Activated CD8-positive, alpha-beta memory T cell treated with anti-CD3 and anti-CD28 coated beads, Interleukin-2, amount 50 U/mL, for 4 hours (primary cell): ENCODE measurements around the gene NFIB.

Source experiments
- DNase-seq: peaks from one replicate; pipeline ENCODE4 v3.0.0-alpha.2; 2020

The NFIB gene

DNA sequence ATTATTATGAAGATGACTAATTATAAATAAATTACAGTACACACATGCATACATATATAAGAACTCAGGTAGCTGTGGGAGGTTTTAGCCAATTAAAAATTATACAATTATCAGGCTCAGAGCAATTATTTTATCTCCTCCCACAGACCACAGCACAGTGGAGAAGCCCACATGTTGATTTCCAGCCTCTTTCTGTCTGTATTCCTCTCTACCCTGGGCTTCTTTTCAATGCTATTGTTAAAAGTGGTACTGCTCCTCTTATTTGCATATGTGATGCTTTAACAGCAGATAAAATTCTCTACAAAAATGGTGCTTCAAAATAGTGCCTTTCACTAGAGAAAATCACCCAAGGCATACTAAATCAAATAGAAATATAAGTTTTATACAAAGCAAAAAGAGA, 218.7 kb downstream of the NFIB start:
- DNase-seq: no peak

DNA sequence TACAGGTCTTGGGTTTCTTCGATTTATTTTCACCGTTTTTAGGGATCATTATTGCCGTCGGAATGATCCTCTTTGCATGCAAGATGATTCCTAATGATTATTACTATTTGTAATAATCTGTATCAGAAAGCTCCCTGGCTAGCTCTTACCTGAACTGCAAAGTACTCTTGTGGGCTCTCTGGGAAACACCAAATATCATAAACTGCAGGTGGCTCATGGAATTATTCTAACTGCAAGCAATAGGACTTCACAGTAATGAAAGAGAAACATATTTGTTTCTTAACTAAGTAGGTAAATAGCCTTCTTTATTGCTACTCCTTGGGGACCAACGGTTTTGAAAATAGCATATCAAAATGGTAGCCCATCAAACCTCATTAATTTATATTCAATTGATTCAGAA, 219.4 kb downstream of the NFIB start:
- DNase-seq: no peak

DNA sequence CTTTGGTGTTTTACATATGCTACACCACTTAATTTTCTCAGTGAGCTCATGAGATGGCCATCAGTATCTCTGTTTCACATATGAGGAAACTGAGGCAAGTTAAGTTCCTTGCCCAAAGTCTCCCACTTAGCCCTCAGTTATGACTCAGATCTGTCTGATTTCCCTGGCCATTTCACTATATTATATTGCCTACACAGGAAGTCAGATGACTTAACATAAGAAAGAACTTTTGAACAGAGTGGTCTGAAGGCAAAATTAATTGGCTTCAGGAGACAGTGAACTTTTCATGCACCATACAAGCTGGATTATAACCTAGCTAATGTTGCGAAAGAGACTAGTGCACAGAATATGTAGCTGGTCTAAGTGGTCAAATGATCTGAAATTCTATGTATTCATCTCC, 221.6 kb downstream of the NFIB start:
- DNase-seq: no peak

DNA sequence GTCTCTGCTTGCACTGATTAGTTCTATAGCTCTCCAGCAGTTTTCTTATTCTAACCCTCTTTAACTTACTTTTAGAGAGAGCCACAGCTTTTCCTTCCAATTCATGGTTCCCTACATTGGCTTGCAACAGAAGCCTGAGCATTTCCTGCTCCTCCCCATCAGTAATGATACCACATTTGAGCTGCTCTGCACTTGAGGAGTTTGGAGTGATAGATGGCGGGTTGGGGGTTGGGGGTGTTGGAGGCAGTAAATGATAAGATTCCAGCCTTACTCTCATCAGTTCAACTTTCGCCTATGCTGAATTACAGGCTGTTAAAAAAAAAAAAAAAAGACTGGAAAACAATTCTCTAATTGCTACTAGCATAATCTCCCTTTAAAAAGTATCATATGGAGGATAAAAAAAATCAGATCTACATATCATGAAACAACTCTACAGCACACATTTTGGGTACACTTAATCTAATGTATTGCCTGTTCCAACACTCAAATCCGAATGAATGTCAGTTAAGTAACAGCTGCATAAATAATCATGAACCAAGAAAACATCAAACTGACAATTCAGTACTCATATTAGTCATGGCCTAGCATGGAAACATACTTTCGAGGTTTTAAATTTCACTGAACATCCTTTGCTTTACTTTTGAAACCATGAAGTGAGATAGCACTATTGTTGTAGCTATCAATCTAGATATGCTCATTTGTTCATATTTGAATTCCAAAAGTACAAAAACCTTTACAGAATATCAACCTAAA, 224.7 kb downstream of the NFIB start:
- no peak for DNase-seq

DNA sequence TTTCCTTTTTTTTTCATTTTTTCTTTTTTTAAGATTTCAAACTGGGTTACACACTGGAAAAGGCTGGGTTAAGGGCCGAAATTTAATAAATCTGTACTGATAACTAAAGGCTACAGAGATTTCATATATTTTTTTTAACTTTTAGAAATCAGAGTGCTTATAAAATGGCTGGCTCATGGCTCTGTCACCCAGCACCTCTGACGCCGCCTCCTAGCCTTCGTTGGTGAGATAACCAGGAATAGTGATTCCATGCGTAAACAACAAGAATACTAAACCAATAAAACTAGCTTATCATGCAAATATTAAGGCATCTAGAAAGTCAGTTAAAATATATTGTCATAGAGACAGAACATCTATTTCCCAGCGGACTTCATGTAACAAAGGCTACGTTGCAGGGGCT, 226.4 kb downstream of the NFIB start:
- DNase-seq: no peak

DNA sequence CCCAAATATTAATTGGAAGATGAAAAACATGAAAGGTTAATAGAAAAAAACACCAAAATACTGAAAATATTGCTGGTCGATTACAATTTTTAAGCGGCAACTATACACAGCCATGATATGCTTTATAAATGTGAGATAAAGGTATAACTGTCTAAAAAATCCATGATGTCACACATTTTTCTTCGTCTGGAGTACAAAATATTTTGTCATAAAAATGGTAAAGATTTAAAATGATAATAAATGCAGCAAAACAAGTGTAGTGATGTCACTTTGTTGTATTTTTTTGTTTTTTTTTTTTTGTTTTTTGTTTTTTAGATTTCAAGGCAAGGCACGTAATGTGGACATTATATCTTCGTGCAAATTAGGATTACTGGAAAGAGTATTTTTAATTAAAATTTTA, 227.4 kb downstream of the NFIB start:
- no peak for DNase-seq

DNA sequence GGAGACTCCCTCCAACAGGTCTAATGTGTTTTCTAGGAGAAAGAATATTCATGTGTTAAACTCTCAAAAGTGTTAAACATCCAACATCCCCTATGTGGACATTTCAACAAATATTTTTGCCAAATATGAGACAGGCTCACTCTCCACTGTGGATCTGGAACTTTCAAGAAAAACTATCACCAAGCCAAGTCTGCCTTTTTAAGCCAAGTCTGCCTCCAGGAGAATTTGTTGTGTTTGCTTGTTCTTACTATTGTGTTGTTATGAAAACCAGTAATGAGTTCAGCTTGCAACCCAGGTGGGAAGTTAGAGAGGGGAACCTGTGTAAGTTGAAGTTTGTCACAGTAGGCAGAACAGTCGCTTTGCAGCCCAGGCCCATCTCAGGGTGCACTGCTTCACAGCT, 228.1 kb downstream of the NFIB start:
- DNase-seq: no peak

DNA sequence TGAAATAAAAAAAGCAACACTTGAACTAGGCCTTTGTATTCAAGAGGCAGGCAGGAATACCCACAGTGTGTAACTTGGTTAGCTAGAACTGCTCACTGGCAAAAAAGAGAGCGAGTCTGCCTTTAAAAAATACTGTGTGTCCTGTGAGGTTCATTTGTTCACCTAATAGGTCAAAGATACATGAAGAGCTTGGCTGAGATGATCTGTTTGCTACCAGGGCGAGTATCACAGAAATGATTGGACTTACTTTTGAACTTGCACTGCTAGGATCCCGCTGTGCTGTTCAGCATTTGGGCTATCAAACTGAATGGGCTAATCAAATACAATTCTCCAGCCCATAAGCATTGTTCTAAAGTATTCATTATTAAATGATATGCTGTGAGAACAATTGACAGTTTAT, 229.1 kb downstream of the NFIB start:
- no peak for DNase-seq

DNA sequence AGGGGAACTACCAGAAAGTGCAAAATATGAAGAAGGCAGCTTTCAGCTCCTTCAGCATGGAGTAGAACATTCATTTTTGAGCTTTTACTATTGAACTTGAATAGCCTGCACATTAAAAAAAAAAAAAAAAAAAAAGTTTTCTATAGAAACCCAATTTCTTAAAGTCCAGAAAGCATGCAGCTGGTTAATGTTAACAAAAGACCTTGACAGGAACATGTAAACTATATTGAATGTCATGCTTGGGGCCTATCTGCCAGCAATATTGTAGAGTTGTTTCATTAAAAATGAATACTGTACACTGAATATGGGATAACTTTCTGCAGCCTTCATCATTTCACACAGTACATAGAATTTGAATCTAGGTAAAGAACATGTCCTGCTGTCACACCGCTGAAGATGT, 230.6 kb downstream of the NFIB start:
- DNase-seq: no peak

DNA sequence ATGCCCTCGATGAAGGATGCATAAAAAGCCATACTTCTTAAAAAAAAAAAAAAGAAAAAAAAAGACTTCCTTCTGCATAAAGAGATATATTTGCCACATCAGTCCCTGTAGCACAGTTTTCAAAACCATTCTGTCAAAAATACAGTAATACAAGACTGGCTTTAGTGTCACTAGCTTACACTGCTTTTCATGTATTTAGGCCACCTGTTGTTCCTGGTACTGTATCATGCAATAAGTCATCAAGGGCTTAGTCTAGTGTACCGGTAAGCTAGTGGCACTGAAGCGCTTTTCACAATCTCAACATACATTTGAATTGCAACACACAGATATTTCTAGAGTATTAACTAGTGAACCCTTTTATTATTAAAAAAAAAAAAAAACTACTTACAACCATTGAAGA, 231.2 kb downstream of the NFIB start:
- DNase-seq: no peak

DNA sequence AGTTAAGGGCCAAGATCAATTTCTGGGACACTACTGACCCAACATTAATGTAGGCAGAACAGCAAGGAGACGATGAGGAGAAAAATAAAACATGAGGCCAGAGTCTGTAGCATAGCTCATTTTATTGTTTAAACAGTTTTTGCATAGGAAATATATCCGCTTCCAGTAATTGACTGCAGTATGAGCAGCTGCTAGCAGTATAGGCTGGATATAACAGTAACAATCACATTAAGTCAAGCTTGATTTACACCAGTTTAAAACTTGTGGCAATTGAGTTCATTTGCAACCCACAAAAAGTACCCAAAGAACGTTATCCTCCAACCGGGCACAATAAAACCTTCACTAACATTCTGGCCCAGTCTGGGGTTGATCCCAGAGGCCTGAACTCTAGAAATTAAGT, 232.2 kb downstream of the NFIB start:
- DNase-seq: no peak

DNA sequence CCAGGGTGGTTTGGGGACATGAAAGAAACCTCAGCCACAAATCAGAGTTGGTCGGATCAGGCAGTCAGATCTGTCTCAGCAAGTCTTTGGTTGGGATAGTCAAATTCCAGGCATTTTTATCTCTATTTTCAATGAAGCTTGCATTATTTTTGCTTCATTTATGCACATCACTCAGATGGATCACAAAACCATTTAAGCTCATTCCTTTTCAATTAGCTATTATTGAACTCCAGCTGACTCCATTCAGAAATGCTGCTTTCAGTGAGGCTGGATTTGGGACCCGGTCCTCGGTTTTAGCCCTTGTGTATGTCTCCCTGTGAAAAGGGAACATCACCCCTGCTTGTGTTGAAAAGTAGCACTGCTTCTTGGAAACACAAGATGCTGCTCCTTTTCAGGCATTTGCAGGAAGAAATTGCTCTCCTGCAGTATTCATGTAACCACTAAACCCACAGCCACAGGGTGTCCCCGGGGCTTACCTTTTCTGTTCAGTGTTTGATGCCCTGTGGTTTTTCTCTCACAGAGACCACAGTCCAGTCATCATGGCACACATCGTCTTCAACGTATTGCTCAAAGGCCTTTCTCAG, 232.9 kb downstream of the NFIB start:
- no peak for DNase-seq

DNA sequence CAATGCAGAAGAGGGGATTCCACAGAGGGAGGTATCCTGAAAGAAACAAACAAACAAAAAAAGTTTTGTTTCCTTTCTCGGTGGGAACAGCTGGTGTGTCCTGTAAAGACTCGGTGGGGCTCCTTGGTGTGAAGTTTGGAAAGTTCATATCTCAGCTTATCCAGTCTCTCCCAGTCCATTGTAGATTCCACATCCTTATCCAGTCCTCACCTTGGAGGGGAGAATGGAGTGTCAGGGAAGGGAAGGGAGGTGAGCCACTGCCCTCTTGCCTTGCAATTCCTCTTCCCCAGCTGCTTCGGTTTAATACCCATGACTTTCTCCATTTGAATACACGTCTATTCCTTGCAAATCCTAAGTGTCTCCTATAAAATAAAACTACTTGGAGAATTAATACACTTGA, 234.5 kb downstream of the NFIB start:
- DNase-seq: no peak

DNA sequence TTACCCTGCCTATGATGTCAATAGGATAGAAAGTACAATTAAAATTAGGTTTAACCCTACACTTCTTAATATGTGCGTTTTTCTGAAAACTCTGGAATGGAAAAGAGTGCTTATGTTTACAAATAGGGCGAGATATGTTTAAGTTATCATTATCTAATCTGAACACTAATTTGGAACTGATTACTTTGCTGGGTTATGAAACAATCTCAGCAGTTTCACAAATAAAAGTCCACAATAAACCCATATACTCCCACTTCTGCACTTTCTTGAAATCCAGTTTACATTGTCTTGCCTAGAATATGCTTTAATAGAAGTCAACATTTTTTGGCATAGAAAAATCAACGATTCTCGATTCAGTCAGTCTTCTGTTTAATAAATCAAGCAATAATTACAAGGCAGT, 236.3 kb downstream of the NFIB start:
- DNase-seq: no peak

DNA sequence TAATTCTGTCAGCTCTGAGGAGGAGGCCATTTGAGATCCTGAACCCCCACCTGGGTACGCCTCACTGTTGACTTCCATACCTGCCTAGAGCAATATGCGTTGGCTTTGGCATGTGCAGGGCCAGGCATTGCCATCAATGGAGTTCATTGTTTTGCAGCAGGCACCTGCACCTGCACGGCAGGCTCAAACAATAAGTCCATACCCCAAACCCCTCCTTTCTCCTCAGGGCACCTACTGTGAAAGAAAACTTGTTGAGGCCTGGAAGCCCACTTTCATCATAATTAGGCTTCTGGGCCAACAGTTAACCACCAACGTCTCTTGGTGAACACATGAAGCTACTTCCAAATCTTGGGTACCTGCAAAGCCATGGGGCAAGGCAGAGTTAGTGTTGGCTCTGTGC, 238.7 kb downstream of the NFIB start:
- DNase-seq: no peak

DNA sequence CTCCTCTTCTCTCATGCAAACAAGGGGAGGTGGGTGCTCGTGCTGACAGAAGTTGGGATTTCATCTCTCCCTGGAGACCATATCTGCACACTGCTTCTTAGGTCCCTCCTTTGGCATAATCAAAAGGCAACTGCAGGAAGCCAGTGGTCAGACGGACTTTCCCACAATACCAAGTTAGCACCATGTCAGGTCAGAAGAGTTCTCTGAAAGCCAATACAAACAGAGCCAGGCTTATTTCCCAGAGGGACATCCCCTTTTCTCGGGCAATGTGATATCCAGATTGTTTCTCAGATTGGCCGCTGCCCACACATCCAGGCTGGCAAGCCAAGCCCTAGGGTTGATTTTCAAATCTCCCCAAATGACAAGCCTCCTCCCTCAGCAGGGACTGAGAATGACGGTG, 241.1 kb downstream of the NFIB start:
- DNase-seq: no peak

DNA sequence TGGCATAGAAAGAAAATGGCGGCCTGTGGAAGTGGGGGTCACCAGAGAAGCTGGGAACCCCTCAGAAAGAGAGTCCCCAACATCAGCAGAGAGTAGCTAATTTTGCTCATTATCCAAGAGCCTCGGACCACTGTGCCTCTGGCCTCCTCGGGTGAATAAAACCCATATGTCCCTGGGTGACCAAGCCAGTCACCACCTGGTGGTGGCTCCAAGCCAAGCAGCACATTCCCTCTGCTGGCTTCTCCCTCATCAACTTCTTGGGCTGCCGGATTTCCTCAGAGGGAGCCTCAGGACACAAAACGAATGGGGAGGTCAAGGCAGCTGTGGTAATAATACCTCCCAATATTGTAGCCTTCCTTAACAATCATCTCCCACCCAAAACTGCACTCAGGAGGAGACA, 242.5 kb downstream of the NFIB start:
- no peak for DNase-seq

DNA sequence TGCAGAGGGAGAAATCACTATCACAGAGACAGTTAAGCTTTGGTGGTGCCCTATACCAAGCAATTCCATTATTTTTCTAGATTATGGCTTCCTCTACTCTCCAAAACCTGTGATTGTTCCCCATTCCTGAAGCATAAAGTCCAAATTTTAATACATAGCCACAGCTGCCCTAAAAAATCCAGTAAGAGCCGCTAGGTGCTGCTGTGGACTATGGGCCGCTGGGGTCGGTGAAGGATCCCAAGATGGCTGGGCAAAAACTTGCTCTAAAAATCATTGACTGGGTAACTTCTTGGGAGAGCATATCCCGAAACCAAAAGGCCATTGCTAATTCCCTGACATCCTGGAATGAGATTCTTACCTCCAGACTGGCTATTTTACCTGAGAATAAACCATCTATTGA, 245.3 kb downstream of the NFIB start:
- DNase-seq: no peak

DNA sequence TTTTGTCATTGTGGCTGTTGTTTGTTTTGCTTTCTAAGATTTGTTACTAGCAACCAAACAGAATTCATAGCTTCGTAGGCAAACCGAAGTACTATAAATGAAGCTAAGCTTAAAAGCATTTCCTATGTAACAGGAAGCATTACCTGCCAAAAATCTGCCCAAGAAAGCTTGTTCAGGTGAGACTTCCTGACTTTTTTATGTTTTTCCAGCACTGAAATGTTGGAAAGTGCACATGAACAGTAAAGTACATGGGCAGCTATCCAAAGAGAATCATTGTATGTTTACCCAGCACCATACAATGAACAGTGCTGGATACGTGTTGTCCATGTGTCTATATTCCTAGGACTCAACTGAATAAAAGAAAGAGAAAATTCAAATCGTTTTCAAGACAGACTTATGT, 247.1 kb downstream of the NFIB start:
- DNase-seq: no peak

DNA sequence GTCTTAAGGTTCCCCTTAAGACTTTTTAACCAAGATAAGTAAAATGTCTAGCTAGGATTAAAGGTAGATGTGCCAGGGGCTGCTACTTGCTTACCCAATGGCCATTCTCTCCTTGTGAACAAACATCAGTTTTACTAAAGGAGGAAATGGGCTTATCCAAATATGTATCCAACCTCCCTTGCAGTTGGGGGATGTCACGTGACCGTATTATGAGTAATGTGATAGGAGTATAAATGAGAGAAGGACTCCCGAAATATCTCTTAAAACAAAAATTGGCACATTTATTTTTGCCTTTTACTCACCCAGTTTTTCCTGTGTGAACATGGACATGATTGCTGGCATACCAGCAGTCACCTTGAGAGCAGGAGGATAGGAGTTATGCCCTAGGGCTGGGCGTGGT, 247.9 kb downstream of the NFIB start:
- DNase-seq: no peak

DNA sequence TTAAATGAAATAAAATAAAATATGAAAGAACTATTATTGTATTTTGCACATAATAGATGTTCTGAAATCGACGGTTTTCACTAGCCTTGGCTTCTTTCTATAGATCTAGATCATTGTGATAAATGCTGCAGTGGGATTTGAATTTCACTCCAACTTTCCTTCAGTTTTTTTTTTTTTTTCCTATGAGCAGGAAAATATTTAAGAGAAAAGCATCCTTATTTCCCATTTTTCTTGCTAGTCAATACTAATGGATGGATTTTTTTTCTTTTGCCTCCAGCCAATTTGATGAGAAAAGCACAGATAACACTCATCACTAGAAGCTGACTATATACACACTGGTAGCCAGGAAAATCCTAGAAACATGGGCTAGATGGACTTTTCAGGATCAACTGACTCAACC, 249.0 kb downstream of the NFIB start:
- DNase-seq: no peak

DNA sequence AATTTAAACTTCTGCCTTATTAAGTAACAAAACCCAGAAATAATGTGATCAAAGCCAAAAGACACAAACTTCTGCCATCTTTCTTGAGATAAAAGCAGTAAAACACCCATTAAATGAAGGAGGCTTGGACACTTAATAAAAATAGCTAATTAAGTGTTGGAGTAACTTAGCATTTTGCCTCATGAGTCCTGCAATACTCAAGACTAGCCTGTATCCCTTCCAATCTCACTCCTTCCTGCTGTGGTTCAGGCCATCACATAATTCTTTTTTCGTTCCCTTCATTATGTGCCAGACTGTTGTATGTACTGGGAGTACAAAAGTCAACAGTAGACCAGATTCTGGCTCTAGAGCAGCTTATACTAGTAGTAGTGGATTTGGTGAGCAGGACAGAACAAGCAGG, 250.2 kb downstream of the NFIB start:
- DNase-seq: no peak

DNA sequence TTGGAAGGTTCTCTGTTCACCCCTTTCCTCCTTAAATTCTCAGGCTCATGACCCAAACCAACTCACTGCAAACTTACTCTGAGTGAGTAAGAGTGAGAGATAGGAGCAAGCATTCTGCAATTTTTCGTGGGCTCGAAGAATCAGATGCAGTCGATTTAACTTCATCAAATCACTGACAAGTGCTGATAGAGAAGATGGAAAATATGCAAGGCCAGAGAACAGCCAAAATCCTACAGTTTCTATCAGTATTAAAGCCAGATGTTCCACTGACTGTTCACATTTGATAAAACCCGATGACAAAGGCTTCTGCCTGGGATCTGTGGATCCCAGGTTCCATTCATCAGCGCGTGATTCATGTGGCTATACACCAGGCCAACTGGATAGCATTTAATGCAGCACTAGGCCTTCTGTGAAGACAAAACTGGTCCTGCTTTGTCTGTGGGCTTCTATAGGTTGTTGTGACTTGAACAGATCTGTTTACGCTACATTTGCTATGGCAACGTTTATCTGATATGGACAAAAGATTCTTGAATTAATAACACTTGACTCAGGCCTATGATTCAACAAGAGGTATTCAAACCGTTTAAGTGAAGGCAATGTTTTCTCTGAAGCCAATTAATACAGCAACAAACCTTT, 251.2 kb downstream of the NFIB start:
- no peak for DNase-seq

DNA sequence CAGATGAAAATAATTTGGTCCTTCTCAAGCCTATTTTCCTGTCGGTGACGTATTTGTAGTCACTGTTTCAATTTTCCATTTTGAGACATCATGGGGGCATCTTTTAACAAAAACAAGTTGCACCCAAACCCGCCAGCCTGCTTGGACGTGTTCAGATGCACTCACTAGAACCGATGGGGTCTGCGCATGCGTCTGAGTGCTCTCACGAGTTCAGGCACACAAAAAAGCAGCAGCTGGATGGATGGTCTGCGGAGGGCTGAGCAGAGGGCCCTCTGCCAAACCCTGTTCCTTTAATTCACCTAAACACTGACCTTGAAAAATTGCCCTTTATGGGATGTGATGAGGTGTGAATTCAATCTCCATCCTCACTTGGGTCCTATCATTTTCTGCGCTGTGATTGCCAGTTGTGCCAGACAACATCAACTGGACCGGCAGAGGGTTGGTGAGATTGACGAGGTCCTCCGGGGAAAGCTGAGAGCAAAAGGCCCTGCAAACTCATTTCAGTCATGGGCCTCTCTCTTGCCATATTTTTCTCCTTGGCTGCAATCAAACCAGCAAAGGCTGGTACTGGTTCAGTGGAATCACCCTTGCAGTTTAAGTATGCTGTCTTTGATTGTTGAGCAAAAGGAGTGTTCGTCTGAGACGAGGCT, 251.9 kb downstream of the NFIB start:
- no peak for DNase-seq
